GM21360 (cell line): Measurements from ENCODE around the gene PDZK1.
"Not testable (repeated sequence)": the region's sequence is repeated elsewhere in the genome, so short reads cannot be mapped to it uniquely, and the experiment has no call there.

Experiments
- ATAC-seq: cut with Tn5 transposase; IDR thresholded peaks from one replicate; pipeline ENCODE4 v1.9.1; 2021; ENCODE audit warnings: mild to moderate bottlenecking, moderate library complexity; ENCODE audit not compliant: unreplicated experiment

PDZK1 gene

GRCh38 chr1:145662502-145662901 lies 44.7 kb downstream of the PDZK1 start:
- not testable (repeated sequence) for ATAC-seq

- ATAC-seq: not testable (repeated sequence)
Measured at GRCh38 chr1:145656245-145656943, 50.8 kb downstream of the PDZK1 start.

GRCh38 chr1:145643990-145644389 lies 63.2 kb downstream of the PDZK1 start:
- not testable (repeated sequence) for ATAC-seq

GRCh38 chr1:145641886-145642285 lies 65.3 kb downstream of the PDZK1 start:
- ATAC-seq: not testable (repeated sequence)

GRCh38 chr1:145636237-145636636 lies 70.9 kb downstream of the PDZK1 start:
- not testable (repeated sequence) for ATAC-seq

GRCh38 chr1:145622177-145622576 lies 85.0 kb downstream of the PDZK1 start:
- ATAC-seq: not testable (repeated sequence)
